Stimulated activated CD8-positive, alpha-beta memory T cell treated with anti-CD3 and anti-CD28 coated beads, Interleukin-2, amount 100 ng/mL, for 48 hours (primary cell): ENCODE data around the gene ERI3.

Source experiments
- DNase-seq, 2 donors: peaks; one replicate each; pipeline ENCODE4 v3.0.0-alpha.2; 2020; ENCODE audit warnings: low read depth in 2 of 2

ERI3 gene

DNA sequence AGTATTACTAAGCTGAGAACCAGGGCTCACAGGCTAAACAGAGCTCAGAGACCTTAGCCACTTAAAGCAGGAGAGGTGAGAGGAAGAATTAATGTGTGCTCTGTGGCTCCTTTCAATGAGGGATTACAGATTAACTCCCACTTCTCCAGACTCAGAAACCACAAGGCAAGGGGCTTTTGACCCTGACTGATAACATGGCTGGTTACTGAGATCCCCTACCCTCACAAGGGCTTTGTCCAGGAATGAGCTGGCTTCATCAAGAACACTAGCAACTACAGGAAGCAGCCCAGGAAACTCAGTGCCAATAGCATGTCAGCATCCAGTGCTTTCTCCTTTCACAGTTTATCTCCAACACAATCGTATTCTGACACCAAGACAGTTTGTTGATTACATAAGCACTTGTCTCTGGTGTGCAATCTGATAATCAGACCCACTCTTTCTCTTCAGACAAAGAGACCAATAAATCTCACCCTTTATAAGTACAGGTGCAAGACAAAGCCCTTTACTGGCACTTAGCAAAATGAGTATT is 38.8 kb downstream of the ERI3 start:
- DNase-seq, result no peak

DNA sequence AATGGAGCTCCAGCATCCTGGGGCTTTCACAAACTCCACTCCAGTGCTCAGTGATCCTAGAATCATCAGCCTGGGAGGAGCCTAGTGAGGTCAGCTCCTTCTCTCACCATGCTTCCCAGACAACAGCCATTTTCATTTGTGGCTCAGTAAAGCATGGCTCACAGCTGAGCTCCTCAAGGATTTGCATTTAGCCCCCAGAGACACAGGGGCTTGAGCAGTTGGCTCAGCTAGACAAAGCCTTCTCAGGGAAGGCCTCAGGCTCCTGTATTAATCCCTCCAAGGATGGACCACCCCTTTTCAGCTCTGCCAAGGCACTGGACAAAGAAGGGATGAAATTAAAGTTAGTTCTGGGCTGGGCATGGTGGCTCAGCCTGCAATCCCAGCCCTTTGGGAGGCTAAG is 39.5 kb downstream of the ERI3 start:
- DNase-seq, result no peak

DNA sequence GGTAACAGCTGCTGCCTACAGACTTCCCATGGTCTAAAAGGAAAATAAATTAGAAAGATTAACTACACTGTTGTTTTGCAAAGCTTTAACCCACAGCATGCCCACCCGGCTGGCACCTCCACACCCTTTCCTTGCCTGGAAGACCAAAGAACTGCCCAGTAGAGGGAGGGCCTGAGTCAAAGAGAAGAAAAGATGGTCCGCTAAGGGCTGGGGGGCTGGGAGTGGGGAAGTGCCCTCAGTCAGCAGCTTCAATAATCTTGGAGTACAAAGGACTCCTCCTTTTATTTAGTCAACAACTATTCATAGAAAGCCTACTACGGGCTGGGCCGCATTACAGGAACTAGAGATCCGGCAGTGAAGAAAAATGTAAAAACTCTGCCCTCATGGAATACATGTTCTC is 40.6 kb downstream of the ERI3 start:
- no peak for DNase-seq

DNA sequence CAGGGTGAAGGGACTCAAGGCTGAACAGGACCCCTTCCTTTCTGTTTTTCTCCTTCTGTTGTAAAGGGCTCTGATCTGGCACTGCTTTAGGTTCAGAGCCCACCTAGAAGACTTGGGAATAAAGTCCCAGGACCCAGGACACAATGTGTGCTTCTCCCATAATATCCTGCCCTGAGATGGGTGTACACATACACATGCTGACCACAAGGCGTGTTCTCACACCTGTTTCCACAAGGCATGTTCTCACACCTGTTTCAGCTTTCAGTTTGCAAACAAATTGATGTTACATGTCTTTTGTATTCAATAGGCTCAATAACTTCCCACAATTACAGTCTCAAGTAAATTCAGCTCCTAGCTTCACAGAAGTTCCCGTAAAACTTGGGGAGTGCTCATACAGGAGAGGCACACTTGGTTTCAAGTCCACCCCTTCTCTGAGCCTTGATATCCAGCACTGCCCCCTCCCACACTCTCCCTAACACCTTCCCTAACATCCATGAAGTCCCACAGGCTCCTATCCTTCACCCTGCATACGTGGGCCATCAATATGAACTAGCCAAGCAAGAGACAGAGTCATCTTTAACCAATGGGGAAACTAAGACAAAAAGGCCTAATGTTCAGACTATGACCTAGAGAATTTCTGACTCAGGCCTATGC is 41.7 kb downstream of the ERI3 start:
- DNase-seq, result no peak

DNA sequence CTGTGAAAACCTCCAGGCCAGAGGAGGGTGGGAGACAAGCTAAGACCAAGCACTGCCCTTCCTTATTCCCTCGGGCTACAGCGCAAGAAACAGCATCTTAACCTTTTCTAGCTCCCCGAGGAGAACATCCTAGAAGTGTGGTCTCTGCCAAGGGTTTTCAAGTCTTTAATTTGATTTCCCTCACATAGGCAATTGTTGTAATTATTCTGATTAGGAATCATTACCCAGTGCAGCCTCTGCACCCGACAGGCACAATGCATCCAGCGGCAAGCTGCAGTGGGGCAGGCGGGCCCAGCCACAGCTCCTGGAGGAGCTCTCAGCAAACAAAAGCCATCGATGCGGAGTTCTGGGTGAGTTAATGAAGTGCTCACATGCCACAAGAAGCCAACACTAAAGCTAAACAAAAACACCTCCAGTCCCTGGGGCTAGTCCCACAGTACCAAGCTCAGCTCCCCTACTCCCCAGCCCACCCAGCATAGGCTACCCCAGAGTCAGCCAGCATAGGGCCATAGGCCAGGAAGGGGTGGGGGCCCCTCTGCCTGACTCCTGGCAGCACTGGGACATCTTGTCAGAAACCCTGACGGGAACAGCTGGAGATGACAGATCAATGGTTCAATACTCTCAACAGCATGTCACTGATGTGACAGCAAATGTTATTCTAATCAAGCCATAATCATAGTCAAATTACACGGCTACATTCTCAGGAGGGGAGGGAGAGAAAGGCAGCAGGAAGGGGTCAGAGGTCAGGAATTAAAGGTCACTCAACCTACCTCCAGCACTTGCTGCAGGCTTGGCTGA is 42.5 kb downstream of the ERI3 start:
- no peak for DNase-seq

DNA sequence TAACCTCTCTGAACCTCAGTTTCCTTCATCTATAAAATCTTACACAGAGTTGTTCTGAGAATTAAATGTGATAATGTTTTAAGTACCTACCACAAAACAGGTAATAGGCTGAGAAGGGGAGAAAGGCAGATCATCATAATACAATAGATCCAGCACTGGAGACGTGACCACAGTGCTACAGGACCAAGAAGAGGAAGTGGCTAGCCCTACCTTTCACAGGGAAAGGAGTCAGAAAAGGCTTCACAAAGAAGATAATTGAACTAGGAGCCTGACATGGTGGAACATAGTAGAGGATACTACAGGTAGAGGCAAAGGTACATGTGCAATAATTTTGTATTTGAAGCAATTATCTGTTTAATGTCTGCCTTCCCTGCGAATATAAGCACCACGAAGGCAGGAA is 45.1 kb downstream of the ERI3 start:
- no peak for DNase-seq

DNA sequence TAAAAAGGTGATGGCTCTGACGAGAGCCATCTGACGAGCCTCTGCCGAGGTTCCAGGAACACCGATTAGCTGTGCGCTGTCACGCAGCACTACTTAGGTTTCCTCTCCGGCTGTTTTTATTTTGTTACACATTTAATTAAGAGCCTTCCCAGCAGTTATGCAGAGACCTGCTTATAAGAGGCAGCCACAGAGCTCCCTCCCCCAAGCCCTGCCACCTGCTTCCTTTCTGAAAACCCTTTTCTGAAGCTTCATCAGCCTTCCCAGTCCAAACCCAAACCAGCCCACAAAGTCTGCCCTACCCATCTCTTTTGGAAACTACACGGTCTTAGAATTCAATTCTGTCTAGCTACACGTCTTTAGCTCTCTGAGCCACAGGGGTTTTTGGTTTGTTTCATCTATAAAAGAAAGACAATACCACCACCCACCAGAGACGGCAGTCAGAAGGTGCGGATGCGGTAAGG is 49.1 kb downstream of the ERI3 start:
- no peak for DNase-seq

DNA sequence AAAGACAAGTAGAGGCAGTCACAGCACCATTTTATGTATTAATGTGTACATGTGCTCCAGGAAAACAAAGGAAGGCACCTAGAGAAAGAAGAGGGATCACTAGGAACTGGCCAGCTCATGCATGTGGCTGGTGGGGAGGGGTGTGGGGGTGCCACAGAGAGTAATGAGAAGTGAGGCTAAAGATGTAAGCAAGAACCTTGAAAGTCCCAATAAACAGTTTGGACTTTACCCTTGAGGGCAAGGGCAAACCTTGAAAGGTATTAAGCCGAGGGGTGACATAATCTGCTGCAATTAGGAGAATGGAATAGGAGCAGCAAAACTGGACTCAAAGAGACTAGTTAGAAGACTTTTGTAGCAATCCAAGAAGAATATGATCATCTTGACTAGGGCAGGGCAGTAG is 51.5 kb downstream of the ERI3 start:
- DNase-seq, result no peak

DNA sequence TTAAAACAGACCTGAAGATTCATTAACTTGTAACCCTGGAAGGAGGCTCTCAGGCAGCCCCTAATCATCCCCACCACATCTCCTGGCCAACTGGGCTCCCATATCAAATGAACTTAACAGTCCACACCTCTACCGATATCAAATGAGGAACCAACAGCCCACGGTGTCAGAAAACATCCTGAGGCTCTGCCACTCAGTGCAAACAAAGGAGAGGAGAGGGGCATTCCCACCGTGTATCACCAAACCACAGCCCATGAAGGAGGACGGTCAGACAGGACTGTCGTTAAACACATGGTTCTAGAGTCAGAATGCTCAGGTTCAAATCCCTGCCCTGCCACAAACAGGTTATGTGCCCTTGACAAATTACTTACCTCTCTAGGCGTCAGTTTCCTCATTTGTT is 52.5 kb downstream of the ERI3 start:
- DNase-seq, result no peak

DNA sequence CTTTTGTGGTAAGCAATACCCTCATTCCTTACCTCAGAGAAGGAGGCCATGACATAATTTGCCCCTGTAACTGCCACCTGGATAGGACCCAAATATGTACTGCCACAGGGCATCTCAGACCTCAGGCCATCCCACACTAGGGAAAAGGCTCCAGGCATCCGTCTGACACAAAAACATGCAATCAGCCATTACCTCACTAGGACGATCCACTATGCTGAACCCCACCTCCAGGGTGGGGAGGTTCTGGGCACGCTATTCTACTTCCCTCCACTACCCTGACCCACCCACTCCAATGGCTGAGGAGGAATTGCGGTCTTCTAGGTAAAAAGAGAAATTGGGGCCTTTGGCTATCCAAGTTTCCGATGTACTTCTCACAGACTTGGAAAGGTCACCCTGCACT is 53.6 kb downstream of the ERI3 start:
- no peak for DNase-seq

DNA sequence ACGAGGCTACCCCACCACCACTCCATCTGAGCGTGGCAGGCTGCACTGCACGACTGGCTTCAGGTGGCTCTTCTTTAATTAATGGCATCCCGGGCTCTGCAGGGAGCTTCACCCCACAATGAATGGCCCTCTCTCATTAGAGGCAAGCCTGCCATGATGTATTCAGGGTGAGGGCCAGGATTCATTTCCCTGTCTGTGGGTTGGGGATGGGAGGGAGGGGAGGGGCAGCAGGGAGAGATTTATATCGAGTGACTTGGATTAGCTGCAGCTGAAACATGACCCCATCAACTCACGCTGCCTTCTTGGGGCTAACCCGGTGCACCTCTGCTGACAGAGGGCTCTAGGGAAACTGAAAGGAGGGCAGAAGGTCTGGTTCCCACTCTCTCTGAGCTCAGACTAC is 54.2 kb downstream of the ERI3 start:
- DNase-seq, result no peak

DNA sequence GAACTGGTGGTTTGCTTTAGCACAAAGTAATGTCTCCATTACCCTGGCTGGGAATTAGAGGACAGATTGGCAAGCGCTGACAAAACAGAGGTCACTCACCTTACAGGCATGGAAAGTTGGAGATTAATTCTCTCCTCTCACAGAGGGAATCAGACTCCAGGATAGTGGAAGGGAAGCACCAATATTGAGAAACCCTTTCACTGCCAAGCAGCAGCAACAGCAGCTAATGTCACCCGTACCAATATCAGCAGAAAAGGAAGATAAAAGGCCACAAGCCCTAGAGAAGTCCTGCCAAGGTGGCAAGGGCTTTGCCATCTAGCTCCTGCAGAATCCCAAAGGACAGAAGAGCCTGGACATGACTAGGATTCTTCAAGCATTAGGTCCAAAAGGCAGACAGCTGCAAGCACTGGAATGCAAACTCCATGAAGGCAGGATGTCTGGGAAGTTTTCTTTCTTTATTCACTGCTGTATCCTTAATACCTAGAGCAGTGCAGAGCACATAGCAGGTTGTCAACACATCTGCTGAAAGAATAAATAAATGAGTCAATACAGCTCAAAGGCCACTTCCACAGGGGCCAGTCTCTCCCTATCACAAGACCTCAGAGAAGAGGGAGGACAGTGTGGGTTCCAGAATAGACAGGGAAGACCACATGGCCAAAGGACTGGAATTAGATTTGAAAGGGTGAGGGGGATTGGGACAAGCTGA is 57.2 kb downstream of the ERI3 start:
- no peak for DNase-seq

DNA sequence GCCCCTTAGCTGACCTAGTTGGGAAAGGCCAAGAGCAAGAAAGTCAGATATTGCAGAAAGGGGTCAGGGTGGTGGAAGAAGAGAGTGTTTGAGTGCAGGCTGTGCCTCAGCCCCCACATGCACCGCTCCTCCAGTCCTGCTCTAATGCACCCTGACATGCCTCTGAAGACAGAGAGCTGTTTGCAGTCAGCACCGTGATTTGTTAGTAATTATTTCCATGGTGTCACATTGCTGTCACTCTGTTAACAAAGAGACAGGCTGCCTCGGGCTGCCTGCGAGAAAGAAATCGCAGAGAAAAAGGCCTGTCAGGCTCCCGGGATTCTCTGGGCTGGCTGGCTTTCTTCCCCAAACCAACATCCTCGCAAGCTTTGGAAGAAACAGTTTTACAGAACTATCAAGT is 58.3 kb downstream of the ERI3 start:
- no peak for DNase-seq

DNA sequence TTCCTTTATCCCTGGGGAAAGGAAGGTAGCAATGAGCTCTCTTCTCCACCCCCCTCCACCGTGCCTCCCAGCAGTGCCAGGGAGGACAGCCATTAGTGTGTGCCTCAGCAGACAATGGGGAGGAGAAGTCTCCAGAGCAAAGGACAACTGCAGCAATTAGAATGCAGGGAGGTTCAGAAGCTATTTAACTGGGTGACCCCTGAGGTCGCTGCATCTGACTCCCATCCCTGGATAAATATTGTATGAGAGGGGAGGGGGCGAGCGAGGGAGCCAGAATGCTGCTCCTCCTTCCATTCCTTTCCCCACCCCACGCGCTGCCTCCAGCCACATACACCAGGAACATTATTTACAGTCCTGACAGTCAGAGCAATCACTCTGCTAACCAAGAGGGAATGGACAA is 59.0 kb downstream of the ERI3 start:
- no peak for DNase-seq

DNA sequence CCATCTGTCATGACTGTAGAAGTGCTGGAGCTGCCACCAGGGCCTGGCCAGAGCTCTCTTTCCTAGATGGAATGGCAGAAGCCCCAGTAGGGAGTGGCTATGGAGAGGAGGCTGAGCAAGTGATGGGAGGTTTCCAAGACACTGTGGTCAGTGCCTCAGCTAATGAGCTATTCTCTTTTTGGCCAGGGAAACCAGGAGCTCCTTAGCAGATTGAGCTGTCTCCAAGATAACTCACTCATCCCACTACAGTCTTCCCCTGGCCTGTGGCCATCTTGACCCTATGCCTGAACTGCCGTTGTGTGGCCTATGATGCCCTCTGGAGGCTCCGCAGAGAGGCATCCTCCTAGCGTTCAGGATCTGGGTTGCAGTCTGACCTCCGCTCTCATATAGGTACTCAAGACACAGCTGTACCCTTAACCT is 60.5 kb downstream of the ERI3 start:
- DNase-seq, result no peak

DNA sequence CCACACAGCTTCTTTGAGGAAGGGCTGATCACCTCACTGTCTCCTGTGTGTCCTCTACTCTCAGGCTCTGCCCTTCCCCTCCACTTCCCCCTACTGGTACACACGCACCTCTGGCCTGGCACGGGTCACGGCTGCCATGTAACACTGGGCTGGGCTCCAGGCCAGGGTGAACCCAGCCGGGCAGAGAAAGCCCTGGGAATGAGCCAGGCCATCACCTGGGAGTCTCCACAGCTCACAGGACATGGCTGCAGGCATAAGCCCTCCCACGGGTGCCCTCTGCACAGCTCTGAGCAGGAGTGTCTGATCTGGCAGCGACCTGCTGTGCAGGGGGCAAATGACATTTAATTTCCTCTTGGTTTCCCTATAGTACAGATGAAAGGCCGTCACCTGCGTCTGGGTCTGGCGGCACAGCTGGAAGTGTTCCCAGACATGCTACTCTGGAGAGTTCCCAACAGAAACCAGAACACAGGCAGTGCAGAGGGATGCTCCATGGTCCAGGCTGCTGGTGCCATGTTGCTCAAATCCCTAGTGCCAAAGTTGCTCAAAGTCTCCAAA is 61.2 kb downstream of the ERI3 start:
- DNase-seq, result no peak

DNA sequence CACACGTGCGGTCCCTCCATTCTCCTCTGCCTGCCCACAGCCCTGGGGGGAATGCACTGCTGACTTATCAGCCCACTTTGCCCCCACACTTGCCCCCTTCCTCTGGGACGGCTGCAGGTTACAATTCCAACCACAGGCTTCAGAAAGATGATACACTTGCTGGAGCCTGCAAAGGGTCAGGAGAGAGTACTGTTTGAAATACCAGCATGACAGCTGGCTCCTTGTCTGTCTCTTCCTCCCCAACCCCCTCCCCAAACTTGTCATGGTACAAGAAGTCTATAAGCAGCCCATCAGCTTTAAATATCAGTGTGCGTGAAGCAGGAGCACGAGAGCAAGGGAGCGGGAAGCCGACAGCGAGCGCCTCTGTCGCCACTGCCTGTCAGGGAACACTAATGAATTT is 62.4 kb downstream of the ERI3 start:
- no peak for DNase-seq

DNA sequence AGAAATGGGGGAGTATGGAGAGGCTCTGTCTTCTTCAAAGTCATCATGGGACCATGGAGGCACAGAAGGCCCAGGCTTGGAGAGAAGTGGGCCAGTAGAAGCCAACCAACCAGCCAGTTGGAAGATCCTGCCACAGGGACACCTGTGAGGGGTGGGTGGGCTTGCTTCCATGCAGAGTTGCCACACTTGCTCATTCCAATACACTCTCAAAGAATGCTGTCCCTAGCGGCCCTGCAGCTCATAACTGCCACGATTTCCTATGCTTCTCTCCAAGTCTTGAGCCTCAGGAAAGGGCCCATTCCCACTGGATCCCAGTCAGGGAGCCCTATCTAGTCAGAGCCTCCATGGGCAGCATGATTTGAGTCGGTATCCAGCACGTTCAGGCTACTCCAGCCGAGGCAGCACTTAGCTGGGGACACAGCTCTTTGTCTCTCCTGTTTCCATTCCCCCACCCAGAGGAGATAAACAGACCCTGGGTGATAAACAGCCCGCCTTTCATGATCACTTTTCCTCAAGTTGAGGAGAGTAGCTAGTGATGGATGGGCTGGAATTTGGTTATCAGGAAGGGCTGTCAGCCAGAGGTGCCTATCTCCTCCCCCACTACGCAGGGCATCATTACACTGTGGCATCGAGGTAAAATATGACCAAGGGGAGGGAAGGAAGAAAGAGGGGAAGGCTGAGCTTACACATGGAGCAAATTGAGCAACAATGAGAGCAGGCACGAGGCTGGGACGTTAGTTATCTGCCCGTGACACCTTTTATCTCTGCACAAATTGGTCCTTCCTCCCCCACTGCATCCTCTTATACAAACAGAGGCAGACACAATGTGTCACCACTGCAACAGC is 64.6 kb downstream of the ERI3 start:
- DNase-seq, result no peak

DNA sequence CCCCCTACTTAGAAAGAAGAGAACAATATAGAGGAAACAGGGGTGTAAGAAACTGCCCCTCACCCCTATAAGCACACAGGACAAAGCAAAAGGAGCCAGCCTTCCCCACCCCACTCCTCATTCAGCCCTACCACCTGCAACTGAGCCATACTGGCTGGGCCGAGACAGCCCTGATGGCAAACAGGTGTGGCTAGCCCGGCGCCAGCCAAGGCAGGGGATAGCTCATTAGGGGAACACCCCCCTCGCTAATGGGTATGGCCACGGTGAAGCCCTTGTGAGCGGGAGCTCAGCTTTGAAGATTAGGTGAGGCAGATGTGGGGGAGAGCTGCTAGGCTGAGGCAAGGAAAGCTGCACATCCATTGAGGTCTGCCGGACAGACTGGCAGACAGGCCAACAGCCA is 65.5 kb downstream of the ERI3 start:
- DNase-seq, result no peak

DNA sequence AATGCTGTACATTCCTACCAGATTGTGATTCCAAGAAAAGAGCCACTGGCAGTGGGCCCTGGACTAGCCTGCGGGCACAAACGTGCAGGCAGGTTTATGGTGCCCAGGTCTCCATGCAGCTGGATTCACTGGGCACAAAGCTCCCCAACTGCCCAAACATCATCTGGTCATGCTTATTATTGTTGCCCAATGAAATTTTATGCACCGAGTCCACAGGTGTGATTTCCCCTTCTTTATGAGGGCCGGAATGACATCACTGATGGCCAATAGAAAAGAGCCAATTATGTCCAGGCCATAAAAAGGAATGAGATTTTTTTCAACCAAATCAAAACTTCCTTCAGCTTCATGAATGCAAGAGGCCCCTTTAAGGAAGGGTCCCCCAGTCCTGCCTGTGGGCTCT is 66.2 kb downstream of the ERI3 start:
- no peak for DNase-seq

DNA sequence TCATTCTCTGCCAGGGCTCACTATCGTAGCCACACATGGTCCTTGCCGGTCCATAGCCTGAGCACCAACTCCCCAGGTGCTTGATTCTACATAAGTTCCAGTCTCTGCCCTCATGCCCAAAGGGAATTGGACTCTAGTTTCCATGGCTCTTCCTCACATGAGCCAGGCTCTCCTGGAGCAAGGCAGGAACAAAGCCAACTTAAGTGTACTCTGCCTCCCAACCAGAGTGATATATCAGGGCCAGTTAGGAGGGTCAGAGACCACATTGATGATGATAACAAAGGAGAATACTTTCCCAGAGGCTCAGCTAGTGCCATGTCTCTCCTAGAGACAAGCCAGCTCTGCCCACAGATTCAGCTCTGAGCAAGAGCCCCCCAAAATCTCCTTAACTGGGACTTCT is 70.9 kb downstream of the ERI3 start:
- no peak for DNase-seq
